GM20000 (cell line): ENCODE data around the gene LAMP5.

Source experiments
- DNase-seq: peaks from one replicate; pipeline ENCODE4 v3.0.0; 2012; ENCODE audit warnings: low spot score
- CTCF ChIP-seq: IDR thresholded peaks from 2 replicates; pipeline ENCODE4 v1.5.1; 2012; ENCODE audit warnings: mild to moderate bottlenecking, control low read depth; ENCODE audit errors: extremely low read depth, missing control alignments

LAMP5 gene

DNA sequence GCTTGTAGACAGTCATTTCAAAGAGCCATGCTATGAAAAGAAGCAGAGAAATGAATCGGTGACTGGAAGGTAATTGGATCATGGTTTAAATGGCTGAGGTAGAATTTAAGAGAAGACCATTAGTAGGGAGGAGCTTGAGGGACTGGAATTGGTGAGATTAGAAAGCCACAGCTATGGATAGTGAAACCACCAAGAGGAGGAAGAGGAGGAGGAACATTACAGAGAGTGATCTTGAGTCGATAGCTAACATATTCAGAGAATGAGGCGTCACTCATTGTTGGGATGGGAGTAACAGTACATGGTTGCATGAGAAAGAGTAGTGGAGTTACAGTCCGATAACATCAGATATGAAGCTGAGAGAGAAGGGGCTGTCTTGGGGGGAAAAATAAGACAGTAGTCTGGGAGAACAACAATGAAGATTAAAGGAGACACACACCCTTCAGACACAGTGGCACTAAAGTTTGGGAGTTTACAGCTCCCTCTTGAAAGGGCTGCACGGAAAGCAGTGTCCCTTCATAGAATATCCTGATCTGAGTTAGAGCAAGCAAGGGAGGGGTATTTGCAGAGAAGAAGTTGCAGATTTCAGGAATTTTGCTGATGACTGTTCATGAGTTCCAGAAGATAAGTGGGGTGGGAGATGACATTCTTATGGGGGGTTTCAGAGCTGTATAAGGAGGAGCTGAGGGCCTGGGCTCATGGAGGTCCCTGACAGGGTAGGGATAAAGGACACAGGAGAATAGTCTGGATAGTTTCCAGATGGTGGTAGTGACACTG, 15.1 kb upstream of the LAMP5 start:
- TF ChIP-seq CTCF = no peak
- DNase-seq = no peak

- TF ChIP-seq CTCF = no peak
- DNase-seq = no peak
Observed at GRCh38 chr20:9500121-9500520, 14.3 kb upstream of the LAMP5 start.

GRCh38 chr20:9501473-9501872, 12.9 kb upstream of the LAMP5 start:
- no peak for DNase-seq
- no peak for TF ChIP-seq CTCF

DNA sequence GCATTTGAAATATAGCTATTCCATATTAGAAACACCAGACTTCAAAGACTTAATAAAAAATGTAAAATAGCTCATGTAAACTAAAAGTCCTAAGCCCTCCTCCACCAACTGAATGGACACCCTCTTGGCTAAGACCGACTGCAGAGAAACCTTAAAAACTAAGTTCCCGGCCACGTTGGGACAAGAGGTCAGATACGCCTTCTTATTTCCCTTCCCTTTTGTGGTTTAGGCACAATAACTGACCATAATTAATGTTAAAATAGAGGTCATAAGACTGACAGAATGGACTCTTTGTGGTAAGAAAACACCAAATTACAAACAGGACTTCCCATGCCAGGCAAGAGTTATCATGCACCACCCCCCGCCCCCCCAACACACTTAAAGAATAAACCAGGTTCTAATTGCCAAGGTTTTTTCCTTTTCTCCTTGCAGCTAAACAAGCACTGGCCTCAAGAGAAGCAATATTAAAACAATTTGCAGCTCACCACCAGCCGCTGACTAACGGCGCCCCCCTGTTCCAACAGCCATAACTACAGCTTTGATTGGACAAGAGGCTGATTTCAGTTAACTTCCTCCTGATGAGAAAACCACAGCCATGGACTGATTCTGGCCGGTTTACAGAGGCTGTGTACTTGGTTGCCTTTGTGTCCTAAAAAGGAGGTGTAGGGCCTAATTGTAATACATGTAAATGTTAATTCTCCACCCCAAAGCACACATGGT, 10.7 kb upstream of the LAMP5 start:
- no peak for DNase-seq
- TF ChIP-seq CTCF = no peak

GRCh38 chr20:9506280-9506821, 8.0 kb upstream of the LAMP5 start:
- DNase-seq = no peak
- TF ChIP-seq CTCF = no peak

DNA sequence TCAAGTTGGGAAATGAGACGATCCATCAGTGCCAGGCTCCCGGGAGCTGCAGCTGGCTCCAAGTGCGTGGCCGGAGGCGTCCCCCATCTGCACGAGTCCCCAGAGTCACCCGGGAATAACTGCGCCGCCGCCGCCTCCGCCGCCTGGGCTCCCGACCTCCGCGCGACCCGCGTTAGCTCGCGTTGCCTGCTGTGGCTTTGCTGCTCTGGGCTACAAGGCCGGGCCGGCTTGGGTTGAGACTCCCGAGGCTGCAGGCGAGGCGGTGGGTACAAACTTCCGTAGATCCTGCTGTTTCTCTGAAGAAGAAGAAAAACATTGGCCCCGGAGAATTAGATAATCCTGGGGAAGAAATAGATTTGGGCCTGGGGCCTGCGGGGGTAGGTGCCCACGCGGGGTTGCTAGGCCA, 7.4 kb upstream of the LAMP5 start:
- no peak for TF ChIP-seq CTCF
- no peak for DNase-seq
